GM12878 (cell line): Measurements from ENCODE around the gene RPS19BP1. TPM values are rescaled to one million over a fixed set of nuclear protein-coding genes. Genes with fewer than 3 reads are reported as not detected.
A peak's percentile ranks its signal among the peaks of the same experiment; 100 is the strongest.

Experiments
- ETV6 ChIP-seq, 2 experiments: fragments of 450-650 bp in 1 of 2; IDR thresholded peaks in 1 of 2; conservative IDR thresholded peaks in 1 of 2; 2 replicates each; pipeline ENCODE4 v1.6.1; 2014; ENCODE audit warnings: antibody characterized with exemption in 1 of 2, borderline replicate concordance in 1 of 2, low read depth in 1 of 2, mild to moderate bottlenecking in 1 of 2, moderate library complexity in 1 of 2
- NFYB ChIP-seq: IDR thresholded peaks from 2 replicates; pipeline ENCODE4 v1.6.1; 2011; ENCODE audit warnings: low read depth, mild to moderate bottlenecking, low read length, improper control_type of control experiment, moderate library complexity; ENCODE audit not compliant: insufficient read depth
- POLR2A ChIP-seq: IDR thresholded peaks from 2 replicates; pipeline ENCODE4 v1.6.1; 2011; ENCODE audit warnings: low read depth, mild to moderate bottlenecking, low read length
- RAD21 ChIP-seq: IDR thresholded peaks from 2 replicates; pipeline ENCODE4 v1.6.1; 2011; ENCODE audit warnings: mild to moderate bottlenecking, low read depth, low read length, moderate library complexity; ENCODE audit not compliant: insufficient read depth
- RAD51 ChIP-seq: fragments of 450-650 bp; IDR thresholded peaks from 2 replicates; pipeline ENCODE4 v1.6.1; 2016; ENCODE audit warnings: moderate library complexity, mild to moderate bottlenecking, inconsistent platforms
- RUNX3 ChIP-seq: IDR thresholded peaks from 2 replicates; pipeline ENCODE4 v1.6.1; 2012; ENCODE audit warnings: low read length, inconsistent platforms
- SIX5 ChIP-seq: IDR thresholded peaks from 2 replicates; pipeline ENCODE4 v1.6.1; 2011; ENCODE audit warnings: mild to moderate bottlenecking, low read depth, low read length, moderate library complexity; ENCODE audit not compliant: severe bottlenecking
- TCF3 ChIP-seq: IDR thresholded peaks from 2 replicates; pipeline ENCODE4 v1.6.1; 2012; ENCODE audit warnings: low read depth, mild to moderate bottlenecking, low read length, borderline replicate concordance; ENCODE audit not compliant: insufficient read depth
- YY1 ChIP-seq: IDR thresholded peaks from 2 replicates; pipeline ENCODE4 v1.6.1; 2011; ENCODE audit warnings: low read depth, mild to moderate bottlenecking, low read length
- ZNF384 ChIP-seq: IDR thresholded peaks from 2 replicates; pipeline ENCODE4 v1.6.1; 2012; ENCODE audit warnings: low read depth, mild to moderate bottlenecking, low read length, improper control_type of control experiment, borderline replicate concordance
- polyA plus RNA-seq, 11 experiments: library from polyadenylated mRNA; depleted of rRNA in 4 of 11; unstranded in 6 of 11; stranded (reverse) in 5 of 11; fragments of >200 nt; fragmentation: Nextera tagmentation in 4 of 11; fragmentation: Illumina TruSeq in 1 of 11; extraction: Ambion mirVana in 4 of 11; extraction: Trizol in 1 of 11; gene quantifications; 1 replicate in 1 of 11; 2 replicates in 10 of 11; pipeline versions ENCODE4 v1.2.1 to v1.2.3, GENCODE V29; 2011 to 2016; ENCODE audit warnings: inconsistent platforms in 2 of 11, missing spikeins in 2 of 11, low read depth in 1 of 11
- total RNA-seq, 4 experiments: library from RNA; depleted of rRNA in 3 of 4; stranded (reverse); fragments of >200 nt in 3 of 4; fragmentation: Illumina TruSeq in 1 of 4; extraction: Trizol in 1 of 4; gene quantifications; 2 replicates each; pipeline versions ENCODE4 v1.2.1 to v1.2.3, GENCODE V29; 2013 to 2021
- TF ChIP-seq, protein P1 (sequence below): IDR thresholded peaks from 2 replicates; pipeline ENCODE4 v1.6.1; 2012; ENCODE audit warnings: low read depth, low read length, improper control_type of control experiment
- TF ChIP-seq, protein P2 (sequence below): IDR thresholded peaks from 2 replicates; pipeline ENCODE4 v1.6.1; 2011; ENCODE audit warnings: low read depth, mild to moderate bottlenecking, low read length, moderate library complexity, borderline replicate concordance; ENCODE audit errors: extremely low read depth
- TF ChIP-seq, protein P3 (sequence below): fragments of 450-650 bp; IDR thresholded peaks from 2 replicates; pipeline ENCODE4 v1.6.1; 2017; ENCODE audit warnings: mild to moderate bottlenecking, moderate library complexity

Gene RPS19BP1
- total and polyA plus RNA-seq, 10 of the 15 experiments (the other 5 are each of a cell fraction or from before 2014, with no cell fraction given): 2.7 to 206 (median 78.6) TPM

DNA sequence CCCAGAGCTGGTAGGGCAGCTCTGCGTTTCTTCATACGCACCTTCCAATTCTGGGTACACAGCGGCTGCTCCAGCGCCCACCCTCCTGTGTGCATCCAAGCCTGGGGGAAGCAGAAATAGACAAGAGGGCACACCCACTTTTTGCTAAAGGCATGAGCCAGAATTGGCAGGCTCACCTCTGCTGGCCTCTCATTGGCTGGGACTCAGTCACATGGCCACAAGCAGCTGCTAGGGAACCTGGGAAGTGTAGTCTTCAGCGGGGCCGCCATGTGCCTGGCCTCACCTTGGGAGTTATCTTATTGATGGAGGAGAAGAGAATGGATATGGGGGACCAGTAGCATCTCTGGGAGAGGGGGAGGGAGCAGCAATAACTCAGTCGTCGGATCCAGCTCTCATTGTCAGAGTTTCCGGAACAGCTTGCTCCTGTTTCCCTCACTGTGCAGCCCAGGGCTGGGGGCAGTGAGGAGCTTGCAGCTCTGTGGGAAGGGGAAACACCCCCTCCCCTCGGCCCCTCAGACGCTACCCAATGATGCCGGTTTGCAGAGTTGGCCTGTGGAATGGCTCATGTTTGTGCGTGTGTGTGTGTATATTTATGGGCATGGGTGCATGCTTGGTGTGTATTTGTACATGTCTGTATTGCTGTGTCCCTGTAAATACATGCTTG lies 42.3 kb downstream of the RPS19BP1 start (continued):
- TF ChIP-seq POLR2A (0 out of 2 replicates have a peak, but pooled peaks have one; percentile 30), TCF3 (no peak), ZNF384 (no peak), RAD51 (peak; percentile 93), ETV6 (conservative IDR thresholded peaks at IDR 0.05 in 1 of 2, IDR thresholded peaks at IDR 0.05 in 1 of 2; ENCODE audit: borderline replicate concordance in 1 of 2, low read depth in 1 of 2) (no peak), SIX5 (peak; percentile 92), YY1 (peak; percentile 98), NFYB (peak; percentile 83), RAD21 (no peak), RUNX3 (no peak)
- TF ChIP-seq, protein P1, sequence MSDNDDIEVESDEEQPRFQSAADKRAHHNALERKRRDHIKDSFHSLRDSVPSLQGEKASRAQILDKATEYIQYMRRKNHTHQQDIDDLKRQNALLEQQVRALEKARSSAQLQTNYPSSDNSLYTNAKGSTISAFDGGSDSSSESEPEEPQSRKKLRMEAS: peak; percentile 86
- TF ChIP-seq, protein P2, sequence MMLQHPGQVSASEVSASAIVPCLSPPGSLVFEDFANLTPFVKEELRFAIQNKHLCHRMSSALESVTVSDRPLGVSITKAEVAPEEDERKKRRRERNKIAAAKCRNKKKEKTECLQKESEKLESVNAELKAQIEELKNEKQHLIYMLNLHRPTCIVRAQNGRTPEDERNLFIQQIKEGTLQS: peak; percentile 90; the same call in 1 of the 2 replicates
- TF ChIP-seq, protein P3, sequence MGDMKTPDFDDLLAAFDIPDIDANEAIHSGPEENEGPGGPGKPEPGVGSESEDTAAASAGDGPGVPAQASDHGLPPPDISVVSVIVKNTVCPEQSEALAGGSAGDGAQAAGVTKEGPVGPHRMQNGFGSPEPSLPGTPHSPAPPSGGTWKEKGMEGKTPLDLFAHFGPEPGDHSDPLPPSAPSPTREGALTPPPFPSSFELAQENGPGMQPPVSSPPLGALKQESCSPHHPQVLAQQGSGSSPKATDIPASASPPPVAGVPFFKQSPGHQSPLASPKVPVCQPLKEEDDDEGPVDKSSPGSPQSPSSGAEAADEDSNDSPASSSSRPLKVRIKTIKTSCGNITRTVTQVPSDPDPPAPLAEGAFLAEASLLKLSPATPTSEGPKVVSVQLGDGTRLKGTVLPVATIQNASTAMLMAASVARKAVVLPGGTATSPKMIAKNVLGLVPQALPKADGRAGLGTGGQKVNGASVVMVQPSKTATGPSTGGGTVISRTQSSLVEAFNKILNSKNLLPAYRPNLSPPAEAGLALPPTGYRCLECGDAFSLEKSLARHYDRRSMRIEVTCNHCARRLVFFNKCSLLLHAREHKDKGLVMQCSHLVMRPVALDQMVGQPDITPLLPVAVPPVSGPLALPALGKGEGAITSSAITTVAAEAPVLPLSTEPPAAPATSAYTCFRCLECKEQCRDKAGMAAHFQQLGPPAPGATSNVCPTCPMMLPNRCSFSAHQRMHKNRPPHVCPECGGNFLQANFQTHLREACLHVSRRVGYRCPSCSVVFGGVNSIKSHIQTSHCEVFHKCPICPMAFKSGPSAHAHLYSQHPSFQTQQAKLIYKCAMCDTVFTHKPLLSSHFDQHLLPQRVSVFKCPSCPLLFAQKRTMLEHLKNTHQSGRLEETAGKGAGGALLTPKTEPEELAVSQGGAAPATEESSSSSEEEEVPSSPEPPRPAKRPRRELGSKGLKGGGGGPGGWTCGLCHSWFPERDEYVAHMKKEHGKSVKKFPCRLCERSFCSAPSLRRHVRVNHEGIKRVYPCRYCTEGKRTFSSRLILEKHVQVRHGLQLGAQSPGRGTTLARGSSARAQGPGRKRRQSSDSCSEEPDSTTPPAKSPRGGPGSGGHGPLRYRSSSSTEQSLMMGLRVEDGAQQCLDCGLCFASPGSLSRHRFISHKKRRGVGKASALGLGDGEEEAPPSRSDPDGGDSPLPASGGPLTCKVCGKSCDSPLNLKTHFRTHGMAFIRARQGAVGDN: no peak
